ENCODE measurements around the gene RSAD1. TPM values are rescaled to one million over a fixed set of nuclear protein-coding genes. Genes with fewer than 3 reads are reported as not detected.

RSAD1 gene
- total RNA-seq, 1 experiment from 2014 or later, result 27.9 TPM

DNA sequence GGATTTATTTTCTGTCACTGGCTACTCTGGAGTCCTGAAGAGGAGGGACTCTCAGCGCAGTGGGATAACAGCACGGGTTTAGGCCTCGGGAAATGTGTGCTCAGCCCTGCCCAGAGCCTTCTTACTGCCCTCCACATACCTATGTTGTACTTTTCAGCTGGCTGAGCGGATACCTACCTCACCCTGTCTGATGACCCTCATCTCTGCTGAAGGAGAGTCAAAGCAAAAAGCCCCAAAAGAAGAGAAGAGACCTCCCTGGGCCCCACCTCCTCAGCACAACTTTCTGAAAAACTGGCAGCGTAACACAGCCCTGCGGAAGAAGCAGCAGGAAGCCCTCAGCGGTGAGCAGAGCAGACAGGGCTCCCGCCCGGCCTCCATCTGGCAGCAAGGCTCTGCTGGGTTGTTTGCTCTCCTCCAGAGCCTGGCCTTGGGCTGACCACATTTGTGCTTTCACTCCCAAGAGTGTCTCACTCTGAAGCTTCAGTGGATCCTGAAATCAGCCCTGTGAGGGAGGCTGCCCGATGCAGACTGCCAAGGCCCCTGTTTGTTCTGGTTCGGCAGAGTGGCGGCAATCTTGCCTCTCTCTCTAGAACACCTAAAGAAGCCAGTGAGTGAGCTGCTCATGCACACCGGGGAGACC is 39.8 kb downstream of the RSAD1 start:
- DNase-seq (ENCODE audit: low spot score), result no peak

DNA sequence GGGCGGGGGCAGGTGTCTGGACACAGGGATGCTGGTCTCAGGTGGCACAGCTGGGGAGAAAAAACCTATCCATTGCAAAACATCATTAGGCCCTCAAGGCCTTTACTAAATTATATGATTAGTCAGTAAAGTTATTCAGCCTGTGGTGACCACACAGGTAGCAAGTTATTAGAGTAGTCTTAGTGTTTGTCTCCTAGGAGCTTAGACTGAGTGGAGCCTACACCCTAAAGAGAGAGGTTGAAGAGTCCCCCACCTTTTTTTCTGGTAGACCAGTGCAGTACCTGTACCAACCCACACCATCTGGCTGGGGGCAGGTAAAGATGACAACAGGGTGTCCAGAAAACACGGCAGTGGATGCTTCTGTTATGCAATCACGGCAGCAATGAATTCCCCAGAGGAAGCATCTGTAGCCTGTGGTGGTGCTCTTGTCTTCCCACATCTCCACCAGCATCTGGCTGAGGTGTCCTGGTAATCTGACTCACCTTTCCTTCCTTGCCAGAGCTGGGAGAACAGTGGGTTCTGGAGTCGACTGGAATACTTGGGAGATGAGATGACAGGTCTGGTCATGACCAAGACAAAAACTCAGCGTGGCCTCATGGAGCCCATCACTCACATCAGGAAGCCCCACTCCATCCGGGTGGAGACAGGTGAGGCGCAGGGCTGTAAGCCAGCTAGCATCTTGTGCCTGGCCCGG is 40.6 kb downstream of the RSAD1 start:
- DNase-seq (ENCODE audit: low spot score), result no peak

DNA sequence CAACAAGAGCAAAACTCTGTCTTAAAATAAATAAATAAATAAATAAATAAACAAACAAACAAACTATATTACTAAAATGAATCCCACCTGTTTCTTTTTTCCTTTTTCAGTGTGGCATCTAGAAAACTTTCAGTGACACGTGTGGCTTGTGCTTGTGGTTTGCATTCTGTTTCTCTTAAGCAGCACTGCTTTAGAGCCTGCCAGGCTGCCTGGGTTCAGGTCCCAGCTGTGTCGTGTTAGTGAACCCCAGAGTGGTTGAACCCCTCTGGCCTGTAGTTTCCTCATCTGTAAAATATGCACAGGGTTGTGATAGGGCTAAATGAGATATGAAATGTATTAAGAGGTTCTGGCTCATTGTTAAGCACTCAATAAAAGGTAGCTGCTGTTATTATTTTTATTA is 41.8 kb downstream of the RSAD1 start:
- no peak for DNase-seq (ENCODE audit: low spot score)

GRCh38 chr17:50521514-50521913 is 42.9 kb downstream of the RSAD1 start:
- no peak for DNase-seq (ENCODE audit: low spot score)

GRCh38 chr17:50522766-50523165 is 44.1 kb downstream of the RSAD1 start:
- no peak for DNase-seq (ENCODE audit: low spot score)

GRCh38 chr17:50523208-50523607 is 44.5 kb downstream of the RSAD1 start:
- no peak for DNase-seq (ENCODE audit: low spot score)

DNA sequence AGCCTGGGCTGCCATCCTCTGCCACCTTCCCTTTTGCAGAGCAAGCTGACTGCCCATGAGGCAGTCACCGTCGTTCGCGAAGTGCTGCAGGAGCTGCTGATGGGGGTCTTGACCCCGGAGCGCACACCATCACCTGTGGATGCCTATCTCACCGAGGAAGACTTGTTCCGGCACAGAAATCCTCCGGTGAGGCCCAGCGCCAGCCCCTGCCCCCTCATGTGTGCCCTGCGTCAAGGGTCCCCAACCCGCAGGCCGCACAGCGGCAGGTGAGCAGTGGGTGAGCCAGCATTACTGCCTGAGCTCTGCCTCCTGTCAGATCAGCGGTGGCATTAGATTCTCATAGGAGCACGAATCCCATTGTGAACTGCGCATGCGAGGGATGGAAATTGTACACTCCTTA is 46.2 kb downstream of the RSAD1 start:
- no peak for DNase-seq (ENCODE audit: low spot score)

DNA sequence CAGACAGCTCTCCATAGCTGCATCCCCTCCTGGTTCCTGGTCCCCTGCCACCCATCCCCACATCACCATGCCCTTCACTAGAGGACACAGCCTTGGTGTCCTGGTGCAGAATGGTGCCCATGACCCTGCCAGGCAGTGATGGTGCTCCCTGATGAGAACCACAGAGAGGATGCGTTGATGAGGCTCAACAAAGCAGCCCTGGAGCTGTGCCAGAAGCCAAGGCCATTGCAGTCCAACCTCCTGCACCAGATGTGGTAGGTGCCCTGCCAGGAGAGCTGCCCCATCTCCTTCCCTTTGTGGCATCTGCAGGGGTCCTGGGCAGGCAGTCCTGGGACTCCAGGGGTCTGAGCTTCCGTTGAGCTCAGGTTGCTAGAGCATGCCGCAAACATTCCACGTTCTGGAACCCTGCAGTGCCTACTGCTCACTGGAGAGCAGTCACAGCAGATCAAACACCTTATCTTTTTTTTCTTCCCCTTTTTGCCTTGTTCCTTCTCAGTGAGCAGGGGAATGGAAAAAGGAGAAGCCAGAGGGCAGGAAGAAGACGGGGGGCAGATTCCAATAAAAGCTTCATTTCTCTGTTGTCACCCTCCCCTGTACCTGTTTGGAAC is 48.6 kb downstream of the RSAD1 start:
- no peak for DNase-seq (ENCODE audit: low spot score)

- no peak for DNase-seq (ENCODE audit: low spot score)
Observed at GRCh38 chr17:50527949-50528474, 49.4 kb downstream of the RSAD1 start.

GRCh38 chr17:50529849-50530248 is 51.2 kb downstream of the RSAD1 start:
- DNase-seq (ENCODE audit: low spot score), result no peak

- no peak for DNase-seq (ENCODE audit: low spot score)
Observed at GRCh38 chr17:50531428-50532025, 52.9 kb downstream of the RSAD1 start.

DNA sequence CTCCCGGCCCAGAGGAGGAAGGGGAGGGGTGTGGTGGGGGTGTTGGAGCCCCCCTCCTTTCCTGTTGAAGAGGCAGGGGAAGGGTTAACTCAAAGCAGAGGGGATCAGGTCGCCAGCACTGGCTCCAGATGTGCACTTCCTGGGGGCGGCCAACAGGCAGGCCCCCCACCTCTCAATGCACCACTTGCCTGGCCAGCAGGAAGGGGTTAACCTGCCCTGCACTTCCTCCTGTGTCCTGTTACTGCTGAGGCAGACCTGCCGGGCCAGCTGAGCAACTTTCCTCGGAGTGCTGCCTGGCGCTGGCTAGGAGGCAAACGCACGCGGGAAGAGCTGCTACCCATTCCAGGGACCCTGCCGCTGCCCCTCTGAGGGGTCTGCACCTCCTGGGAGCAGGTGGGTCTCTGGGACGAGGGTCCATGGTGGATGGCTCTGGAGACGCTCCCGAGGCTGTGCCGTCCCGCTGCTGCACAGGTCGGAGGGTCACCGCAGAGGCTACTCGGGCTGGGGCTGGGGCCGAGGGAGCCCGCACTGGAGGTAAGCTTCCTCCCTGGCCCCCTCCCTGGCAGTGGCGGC is 53.9 kb downstream of the RSAD1 start, which contains the start of gene EPN3:
TSS of gene EPN3 (plus strand) at position 284 of the 573 bp plus-strand sequence. CDS start 3,822 bp downstream, outside the sequence.
- DNase-seq (ENCODE audit: low spot score), result peak; percentile 83

DNA sequence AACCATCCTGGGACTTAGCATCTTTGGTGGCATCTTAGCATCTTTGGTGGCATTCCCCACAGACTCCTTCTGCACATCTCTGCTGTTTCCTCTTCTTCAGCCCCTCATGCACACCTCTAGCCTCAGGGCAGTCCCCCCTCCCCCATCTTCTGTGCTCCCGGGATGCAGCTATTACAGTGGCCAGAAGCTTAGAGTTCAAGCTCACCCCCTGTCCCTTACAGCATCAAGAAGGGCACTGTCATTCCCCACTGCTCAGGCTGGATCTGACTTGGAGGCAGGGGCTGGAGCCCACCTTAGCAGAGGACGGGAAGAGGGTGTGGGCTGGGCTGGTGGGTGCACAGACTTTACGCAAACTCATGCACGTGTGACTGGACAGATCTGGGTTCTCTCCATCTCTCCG is 54.5 kb downstream of the RSAD1 start:
- peak; percentile 26 for DNase-seq (ENCODE audit: low spot score)

DNA sequence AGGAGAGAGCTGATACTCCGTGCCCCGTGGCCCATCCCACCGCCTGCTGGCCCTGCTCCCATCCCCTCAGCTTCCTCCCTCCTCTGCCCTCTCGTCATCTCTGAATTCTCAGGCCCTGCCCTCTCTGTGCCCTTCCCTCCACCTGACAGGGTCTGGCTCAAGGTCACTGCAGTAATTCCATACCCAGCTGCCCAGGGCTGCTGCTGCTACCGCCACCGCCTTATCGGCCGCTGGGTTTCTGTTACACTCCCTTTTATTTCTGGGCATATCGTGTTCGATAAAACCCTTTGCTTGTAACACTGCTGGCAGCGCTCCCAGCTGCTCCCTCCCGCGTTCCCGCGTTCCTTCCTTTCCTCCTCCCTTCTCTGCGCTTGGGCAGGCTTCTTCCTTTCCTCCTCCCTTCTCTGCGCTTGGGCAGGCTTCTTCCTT is 55.1 kb downstream of the RSAD1 start:
- peak; percentile 68 for DNase-seq (ENCODE audit: low spot score)

DNA sequence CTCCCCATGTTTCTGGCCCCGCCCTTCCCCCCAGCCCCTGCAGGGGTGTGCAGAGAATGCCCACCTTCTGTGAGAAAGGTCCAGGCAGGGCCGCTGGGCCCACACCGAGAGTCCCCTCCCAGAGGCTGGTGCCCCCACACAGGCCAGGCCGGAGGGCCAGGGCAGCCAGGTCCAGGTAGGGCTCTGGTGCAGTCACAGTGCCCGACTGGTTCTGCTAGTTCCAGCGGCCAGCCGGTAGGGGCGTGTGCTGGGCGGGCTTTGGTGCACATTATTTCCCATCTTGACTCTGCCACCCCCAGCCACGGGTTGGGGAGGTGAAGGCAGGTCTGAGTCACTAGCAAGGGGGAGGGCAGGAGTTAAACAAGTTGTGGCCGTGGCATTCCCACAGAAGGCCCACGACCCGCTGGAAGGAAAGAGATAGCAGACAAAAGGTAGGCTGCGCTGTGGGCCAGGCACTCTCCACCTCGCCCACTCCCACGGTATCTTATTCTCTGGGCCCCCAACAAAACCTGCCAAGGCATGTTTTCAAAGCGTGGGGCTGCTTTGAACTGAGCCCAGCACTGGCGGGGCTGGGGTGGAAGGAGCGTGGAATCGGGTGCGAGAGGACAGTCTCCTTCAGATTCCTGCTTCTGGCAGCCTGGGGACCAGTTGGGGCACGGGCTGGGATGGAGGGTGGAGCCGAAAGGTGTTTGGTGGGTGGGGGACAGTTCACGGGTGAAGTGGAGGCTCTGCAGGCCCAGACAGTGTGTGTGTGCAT is 55.7 kb downstream of the RSAD1 start:
- peak; percentile 86 for DNase-seq (ENCODE audit: low spot score)

DNA sequence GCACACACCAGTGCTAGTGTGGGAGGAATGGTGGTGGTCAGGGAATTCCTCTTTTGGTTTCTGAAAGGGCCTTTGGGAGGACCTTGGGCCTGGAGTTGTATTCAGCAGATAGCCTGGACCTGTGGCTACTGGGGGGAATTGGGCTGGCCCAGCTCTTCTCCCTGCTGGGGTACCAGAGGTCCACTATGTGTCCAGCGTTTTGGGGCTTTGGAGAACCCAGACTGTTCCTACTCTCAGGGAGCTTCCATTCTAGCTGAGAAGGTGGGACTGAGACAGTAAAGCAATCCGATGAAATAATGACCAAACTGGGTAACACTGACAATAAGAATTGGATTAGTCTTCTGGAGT is 56.3 kb downstream of the RSAD1 start:
- no peak for DNase-seq (ENCODE audit: low spot score)

- no peak for DNase-seq (ENCODE audit: low spot score)
Observed at GRCh38 chr17:50535407-50535806, 56.7 kb downstream of the RSAD1 start.

All from HT-29 (cell line).